Left forelimb (tissue), 1 donor: Measurements from ENCODE around the gene CARHSP1.
"Not testable (repeated sequence)": the region's sequence is repeated elsewhere in the genome, so short reads cannot be mapped to it uniquely, and the experiment has no call there.

Experiments used
- DNase-seq: peaks from one replicate; pipeline ENCODE4 v3.0.0-alpha.2; 2018; ENCODE audit warnings: low spot score

Gene CARHSP1

DNA sequence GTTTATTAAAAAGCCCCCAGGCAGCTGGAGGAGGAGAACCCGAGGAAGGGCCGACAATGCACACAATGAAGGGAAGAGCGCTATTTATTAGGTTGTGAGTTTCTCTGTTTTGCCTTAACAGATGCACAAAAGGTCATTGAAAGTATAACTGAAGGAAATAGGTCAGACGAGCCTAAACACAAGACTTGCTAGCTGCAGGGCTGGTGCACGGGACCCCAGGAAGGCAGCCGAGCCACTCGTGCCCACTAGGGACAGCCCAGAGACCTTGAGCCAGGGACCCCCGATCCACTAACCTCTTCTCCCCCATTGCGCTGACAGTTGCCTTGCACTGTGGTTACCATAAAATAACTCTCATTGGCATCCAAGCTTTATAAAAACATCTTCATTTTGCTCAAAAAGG is 24.6 kb upstream of the CARHSP1 start:
- DNase-seq: no peak

DNA sequence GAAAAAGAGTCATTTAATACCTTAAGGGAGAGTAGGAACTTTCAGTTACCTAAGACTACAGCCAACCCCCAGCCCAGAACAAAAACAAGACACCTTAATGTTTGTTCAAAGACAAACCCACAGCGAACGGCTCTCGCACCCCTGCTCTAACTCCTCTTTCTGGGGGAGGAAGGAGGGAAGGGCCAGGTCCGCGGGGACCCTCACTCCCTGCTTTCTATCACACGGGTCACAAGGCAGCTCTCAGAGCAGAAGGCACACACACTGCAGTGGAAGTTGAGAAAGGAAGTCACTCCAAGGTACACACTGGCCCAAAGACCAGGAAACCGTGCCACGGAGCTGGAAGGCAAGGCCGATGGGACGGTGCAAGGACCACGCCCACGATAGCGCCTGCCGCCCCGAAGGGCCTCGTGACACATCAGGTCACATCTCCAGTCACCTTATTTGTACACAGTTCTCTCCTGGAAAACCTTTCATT is 23.3 kb upstream of the CARHSP1 start:
- DNase-seq: no peak

DNA sequence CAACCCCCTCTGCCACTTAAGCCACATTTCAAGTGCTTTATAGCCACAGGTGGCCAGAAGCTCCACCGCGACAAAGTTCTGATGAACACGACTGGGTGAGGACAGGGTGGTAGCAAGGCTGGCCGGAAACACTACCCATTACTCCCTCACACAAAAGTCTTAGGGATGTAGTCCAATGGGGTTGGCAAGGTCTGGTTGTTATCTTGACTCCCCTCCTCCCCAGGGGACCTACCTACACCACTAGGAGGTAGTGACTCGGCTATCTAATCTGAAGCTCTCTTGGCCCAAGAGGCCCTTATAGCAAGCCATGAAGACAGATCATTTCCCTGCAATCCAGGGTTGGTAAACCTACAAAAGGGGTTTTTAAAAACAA is 21.7 kb upstream of the CARHSP1 start:
- peak; percentile 17 for DNase-seq

DNA sequence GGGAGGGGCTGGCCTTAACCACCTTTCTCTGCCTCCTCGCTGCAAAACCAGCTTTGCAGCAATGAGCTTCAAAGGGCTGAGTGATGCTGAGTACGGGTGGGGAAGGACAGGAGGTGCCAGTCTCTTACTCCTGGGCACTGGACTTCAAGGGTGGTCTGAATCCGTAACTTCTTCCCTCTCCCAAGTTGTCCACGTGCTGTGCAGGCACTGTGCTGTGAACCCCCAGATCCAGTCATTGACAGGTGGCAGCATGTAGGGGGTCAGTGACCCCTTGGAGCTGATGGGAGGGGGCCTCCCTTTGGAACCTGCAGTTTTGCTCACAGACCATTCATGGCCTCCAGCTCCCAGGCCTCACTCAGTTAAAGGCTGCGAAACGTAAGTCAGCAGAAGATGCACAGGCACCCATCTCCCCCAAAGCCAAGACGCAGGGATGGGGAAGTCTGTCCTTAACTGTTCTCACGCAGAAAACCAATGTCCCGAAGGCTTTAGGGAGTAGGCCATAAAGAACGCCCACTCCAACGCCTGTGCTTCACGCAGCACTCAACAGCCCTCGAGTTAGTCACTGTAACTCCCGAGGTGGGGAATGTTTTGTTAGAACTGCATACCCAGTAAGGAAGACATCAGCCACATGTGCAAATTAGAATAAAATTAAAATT is 21.2 kb upstream of the CARHSP1 start:
- DNase-seq: no peak

DNA sequence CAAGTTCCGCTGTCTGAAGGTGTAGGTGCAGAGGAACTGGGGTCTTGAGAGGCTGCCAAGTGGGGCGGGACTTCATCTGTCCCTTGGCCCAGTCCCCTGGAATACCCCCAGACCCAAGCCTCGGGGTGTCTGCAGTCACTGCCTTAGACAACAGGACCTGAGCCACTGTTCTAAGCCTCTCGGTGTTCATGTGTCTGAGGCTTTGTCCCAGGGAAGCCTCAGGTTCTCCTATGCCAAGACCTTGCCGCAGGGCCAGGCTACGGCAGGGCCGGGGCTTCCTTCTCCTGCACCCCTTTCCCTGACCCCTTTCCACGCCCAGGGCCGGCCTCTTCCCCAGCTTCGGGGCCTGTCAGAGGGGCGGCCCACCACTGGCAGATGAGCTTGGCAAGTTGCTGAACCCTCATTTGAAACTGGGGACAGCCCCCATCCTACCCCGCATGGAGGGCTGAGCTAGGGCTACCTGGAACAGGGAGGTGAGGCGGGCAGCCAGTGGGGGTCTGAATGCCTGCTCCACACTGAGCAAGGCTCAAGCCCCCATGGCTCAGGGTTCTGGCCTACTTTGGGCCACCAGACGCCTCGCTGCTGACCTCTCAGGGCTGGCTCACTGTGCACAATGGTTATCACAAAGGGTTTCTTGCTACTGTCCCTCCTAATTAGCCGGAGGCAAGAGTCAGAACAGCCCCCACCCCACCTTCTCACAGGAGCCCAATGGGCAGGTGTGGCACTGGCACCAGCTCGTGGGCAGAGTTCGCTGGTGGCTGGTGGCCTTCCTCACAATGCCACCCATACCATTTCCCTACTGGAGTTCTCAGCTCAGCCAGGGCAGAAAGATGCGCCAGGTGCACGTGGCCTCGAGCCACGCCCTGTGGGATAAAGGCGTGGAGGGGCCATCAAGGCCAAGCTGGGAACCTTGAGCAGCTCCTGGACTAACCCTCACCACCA is 20.4 kb upstream of the CARHSP1 start:
- DNase-seq: no peak

DNA sequence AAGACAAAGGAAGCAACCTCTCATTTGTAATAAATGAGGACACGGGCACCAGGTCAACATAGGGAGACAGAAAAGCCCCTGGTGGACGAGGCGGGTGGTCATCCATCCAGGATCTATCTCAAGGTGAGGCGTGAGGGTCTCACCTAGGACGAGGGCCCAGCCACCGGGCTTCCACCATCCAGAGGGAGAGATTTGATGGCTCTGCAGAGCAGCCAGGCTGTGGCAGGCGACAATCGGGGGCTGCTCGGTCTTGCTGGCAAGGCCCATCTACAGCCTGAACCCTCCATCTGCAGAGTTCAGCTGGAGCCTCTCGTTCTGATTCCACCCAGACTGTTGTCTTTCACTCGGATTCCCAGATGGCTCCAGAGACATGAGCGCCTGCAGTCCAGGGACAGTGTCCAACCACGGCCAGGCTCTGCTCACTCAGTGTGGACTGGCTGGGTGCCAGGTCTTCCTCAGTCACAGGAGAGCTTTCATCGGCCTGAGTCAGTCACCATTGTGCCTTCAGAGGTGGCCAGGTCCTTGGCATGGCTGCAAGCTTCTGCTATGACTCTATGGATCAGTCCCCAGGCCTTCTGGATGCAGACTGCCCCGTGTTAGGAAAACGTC is 19.2 kb upstream of the CARHSP1 start:
- no peak for DNase-seq

DNA sequence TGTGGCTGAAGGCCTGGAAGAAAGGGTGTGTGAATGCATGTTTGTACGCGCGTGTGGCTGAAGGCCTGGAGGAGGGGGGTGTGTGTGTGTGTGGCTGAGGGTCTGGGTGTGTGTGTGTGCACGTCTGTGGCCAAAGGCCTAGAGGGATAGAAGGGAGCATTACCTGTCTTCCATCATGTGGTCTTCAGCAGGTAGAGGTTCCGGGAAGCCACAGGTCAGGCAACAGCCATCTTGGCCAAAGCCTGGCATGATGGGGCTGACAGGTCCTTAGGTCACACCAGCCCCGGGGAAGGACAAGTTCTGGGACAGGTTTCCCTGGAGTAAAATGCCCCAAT is 18.6 kb upstream of the CARHSP1 start:
- no peak for DNase-seq

DNA sequence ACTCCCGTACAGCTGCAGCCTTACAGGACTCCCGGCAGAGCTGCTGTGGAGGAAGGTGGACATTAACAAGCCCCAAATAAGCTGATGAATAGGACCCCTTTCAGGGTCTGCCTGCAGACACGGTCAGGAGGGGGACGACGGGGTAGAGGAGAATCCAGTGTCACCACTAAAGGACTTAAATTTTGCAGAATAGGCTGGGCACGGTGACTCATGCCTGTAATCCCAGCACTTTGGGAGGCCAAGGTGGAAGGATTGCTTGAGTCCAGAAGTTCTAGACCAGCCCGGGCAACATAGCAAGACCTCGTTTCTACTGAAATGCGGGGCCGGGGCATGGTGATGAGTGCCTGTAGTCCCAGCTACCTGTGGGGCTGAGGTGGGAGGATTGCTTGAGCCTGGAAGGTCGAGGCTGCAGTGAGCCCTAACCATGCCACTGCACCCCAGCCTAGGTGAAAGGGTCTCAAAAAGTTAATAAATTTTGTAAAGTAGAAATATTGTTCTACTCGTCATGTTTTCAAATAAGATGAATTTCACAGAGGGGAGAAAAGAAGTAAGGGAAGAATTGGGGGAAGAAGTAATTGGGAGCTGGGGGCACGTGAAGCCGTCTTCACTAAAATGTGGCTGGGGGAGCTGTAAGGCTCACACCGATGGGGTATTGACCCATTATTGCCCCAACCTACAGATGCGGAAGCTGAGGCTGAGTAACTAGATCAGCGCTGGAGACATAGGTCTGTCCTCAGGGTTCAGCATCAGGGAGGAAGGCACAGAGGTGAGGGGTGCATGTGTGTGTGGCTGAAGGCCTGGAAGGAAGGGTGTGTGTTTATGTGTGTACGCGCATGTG is 18.0 kb upstream of the CARHSP1 start:
- DNase-seq: peak; percentile 52

DNA sequence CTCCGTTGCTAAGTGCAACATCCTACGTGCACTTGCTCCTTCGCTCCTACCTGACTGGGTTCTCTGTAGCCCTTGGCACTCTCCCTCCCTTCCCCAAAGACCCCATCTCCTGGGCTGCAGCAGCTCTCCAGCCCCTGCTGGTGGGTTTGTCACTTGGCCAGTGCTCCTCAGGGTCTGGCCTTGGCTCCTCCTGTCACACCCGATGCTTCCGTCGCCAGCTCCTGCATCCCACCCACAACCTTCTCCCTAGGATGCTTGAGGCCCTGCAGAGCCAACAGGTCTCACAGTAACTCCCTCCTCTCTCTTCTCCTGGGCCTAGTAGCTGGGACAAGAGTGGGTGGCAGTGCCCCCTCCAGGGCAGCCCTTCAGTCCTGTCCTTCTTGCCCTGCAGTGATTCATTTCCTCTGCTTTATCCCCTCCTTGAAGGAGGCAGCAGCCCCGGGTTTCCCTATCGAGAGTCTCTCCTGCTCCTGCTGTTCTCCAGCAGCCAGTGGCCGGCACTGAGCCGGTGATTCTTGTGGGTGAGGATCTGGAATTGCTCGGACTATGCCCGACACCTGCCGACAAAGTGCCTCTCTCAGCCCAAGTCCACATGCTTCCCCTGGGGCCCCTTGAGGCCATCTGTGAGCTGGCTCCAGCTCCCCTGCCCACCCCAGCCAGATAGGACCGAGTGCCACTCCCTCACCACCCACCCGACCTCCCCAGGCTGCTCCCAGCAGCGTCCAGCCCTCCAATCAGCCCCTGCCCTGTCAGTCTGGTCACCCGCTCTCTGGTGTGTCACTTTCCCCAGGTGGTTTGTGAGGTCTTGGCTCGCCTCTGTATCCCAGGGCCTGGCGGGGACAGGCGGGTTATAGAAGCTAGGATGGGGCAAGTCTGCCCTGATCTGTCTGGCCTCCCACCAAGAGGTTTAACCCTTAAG is 17.1 kb upstream of the CARHSP1 start:
- DNase-seq: no peak

DNA sequence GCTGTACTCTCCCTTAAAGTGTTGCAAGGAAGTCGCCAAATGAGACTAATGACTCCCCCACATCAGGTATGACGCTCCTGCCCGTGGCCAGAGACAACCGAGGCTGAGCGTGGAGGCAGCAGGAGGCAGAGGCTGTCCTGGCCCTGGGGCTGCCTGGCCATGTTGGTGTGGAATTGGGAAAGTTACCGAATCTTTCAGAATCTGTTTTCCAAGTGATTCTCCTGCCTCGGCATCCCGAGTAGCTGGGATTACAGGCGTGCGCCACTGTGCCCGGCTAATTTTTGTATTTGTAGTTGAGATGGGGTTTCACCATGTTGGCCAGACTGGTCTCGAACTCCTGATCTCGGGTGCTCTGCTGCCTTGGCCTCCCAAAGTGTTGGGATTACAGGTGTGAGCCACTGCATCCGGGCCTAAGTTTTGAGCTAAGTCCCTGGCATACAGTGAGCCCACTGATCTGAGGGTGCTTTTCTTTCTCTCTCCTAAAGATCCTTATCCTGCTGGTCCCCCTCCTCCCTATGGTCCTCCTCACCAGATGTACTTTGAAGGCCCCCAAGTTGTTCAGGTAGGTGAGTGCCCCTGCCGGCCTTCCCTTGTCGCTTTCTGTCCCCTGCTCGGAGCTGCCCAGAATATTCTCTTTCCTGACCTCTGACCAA is 14.0 kb upstream of the CARHSP1 start:
- DNase-seq: no peak

DNA sequence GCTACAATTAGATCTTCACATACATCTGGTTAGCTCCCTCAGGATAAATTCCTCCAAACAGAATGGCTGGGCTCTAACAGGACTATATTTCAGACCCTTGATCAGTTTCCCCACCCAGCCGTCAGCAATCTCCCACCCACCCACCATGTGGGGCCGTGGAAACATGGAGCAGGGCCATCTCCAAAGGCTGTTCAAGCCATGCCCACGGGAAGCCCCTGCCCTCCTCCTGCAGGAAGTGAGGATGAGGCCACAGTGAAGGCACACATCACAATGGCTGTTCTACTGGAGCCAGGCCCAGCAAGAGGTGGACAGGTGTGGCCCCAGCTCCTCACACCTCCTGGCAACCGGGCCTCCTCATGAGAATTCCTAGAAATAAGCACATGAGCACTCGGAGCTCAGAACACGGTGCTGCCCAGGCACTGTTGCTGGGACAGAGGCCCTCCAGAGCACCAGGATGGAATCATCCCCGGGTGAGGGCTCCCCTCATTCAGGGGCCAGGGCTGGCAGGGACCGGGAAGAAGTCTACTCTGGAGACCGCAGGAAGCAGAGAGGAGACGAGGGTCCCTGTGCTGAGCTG is 13.3 kb upstream of the CARHSP1 start, which contains the start of gene LITAFD:
Gene LITAFD (plus strand): TSS at position 311 of the 577 bp plus-strand sequence. CDS start 2,005 bp downstream, outside the sequence.
- DNase-seq: no peak

DNA sequence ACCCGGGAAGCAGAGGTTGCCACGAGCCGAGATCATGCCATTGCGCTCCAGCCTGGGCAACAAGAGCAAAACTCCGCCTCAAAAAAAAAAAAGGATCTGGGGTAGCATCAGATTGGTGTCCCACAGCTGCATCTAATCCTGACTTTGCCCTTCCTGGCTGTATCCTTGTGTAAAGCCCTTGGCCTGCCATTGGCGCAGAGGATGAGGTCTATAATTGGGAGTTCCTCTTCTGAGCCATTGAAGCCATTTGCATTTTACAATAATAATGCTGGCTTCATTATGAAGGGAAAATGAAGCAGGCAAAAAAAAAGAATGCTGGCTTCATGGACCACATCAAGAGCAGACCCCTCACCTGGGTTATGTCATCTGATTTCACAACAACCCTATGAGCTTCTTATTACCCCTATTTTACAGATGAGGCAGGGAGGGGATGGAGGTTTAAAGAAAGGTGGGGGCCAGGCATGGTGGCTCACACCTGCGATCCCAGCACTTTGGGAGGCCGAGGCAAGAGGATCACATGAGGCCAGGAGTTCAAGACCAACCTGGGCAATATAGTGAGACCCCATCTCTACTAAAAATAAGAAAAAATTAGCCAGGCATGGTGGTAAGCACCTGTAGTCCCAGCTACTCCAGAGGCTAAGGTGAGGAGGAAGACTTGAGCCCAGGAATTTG is 12.2 kb upstream of the CARHSP1 start:
- DNase-seq: no peak

DNA sequence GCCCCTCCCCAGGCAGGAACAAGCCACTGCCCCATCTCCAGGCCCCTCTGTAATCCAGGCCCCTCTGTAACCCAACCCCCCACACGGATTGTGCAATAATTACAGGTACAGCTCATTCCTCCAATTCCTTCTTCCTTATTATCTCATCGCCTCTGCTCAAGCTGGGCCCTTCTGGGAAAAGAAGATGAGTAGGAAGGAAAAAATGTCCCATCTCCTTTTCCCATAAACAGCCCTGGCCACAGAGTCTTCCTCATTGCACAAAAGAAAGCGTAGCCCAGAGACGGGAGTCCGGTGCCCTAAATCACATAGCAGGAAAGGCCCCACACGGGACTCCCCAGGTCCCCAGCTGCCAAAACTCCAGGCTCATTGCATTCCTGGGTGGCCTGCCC is 9.7 kb upstream of the CARHSP1 start:
- no peak for DNase-seq

DNA sequence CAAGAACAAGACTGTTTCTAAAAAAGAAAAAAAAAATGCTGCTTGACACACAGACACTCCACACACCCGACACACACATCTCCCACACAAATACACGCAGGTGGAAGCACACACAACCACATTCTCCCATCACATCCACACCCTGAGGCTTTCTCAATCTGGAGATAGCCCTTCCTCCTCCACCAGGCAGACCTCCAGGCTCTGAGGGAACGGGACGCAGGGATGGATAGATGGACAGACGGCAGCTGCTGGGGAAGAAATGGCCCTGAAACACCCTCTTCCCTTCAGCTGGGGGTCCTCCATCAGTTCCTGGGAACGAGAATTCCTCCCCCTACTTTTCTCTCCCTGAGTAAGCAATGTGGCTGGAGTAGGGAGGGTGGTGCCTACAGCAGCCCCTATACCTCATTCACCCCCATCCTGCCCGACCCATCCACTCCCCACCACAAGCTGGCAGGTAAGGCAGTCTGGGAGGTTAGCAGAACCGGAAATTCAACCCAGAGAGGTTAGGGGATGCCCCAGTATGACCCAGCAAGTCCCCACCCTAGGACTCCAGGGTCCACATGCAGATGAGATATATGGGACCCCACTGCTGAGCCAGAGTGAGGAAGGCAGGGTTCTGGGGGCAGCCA is 9.2 kb upstream of the CARHSP1 start:
- no peak for DNase-seq

DNA sequence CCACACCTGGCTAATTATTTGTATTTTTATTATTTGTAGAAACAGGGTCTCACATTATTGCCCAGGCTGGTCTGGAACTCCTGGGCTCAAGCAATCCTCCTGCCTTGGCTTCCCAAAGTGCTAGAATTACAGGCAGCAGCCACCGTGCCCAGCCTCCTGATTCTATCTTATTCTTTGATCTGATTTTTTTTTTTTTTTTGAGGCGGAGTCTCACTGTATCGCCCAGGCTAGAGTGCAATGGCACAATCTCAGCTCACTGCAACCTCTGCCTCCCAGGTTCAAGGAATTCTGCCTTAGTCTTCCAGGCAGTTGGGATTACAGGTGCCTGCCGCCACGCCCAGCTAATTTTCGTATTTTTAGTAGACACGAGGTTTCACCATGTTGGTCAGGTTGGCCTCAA is 6.5 kb upstream of the CARHSP1 start:
- DNase-seq: not testable (repeated sequence)

DNA sequence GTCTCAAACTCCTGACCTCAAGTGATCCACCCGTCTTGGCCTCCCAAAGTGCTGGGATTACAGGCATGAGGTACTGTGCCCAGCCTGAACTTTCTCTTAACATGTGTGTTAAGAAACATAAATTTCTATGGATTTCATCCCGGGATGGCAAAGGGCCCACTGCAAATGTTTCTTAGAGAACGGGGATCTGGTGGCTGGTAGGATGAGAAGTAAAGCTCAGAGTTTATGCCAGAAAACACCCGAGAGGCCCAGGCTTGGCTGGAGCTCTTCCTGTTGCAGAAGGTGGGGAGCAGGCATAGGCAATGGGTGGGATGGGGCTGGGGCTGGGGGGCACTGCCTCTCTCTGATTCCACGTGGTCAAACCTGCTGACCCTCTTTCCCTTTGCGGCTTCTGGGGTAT is 5.6 kb upstream of the CARHSP1 start:
- no peak for DNase-seq

DNA sequence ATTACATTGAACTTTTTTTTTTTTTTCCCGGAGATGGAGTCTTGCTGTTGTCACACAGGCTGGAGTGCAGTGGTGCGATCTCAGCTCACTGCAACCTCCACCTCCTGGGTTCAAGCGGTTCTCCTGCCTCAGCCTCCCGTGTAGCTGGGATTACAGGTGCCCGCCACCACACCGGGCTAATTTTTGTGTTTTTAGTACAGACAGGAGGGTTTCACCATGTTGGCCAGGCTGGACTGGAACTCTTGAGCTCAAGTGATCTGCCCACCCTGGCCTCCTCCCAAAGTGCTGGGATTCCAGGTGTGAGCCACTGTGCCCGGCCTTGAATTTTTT is 5.0 kb upstream of the CARHSP1 start:
- DNase-seq: not testable (repeated sequence)

DNA sequence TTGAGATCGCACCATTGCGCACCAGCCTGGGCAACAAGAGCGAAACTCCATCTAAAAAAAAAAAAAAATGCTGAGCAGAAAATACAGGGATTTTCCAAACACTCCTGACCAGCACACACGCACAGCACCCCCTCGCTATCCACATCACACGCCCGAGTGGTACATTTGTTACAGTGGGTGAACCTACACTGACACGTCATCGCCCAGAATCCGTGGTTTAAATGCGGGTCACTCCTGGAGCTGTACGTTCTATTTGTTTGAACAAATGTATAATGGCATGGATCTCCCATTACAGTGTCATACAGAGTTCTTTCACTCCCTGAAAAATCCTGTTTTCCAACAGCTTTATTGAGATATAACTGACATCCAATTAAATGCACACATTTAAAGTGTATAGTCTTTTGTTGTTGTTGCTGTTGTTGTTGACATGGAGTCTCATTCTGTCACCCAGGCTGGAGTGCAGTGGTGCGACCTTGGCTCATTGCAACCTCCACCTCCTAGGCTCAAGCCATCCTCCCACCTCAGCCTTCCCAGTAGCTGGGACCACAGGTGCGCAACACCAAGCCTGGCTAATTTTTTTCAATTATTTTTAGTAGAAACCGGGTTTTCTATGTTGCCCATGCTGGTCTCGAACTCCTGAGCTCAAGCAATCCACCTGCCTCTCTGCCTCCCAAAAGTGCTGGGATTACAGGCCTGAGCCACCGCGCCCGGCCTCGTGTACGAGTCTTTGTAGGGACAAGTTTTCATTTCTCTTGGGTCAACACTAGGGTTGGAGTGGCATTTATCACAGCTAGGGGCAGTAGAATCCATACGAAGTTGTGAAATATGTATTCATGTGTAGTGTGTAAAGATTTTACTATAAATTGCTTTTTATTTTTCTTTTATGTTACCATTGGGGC is 4.4 kb upstream of the CARHSP1 start:
- no peak for DNase-seq
